Measurements from ENCODE around the gene IQGAP3.

- TF ChIP-seq ZSCAN20 (CRISPR knock-in tag; IDR thresholded peaks at IDR 0.05) (no peak), MYC (IDR thresholded peaks at IDR 0.05; ENCODE audit: borderline replicate concordance, low read length) (no peak), CTCF (IDR thresholded peaks at IDR 0.05) (no peak), CEBPB (IDR thresholded peaks at IDR 0.05) (no peak), TP53 (CRISPR knock-in tag; IDR thresholded peaks at IDR 0.05) (no peak), PHF8 (IDR thresholded peaks at IDR 0.05; ENCODE audit: borderline replicate concordance, low read depth) (no peak), MAX (IDR thresholded peaks at IDR 0.05) (no peak), EP300 (IDR thresholded peaks at IDR 0.05) (no peak), KDM1A (IDR thresholded peaks at IDR 0.05; ENCODE audit: low read depth) (no peak), BHLHE40 (IDR thresholded peaks at IDR 0.05; ENCODE audit: low read depth, low read length) (no peak), HOXA7 (CRISPR knock-in tag; IDR thresholded peaks at IDR 0.05) (no peak), RARB (CRISPR knock-in tag; IDR thresholded peaks at IDR 0.05) (no peak), KDM5A (IDR thresholded peaks at IDR 0.05) (no peak)
These were observed 90.8 kb downstream of the IQGAP3 start for GRCh38 chr1:156481527-156481926.
